T47D (cell line): ENCODE measurements around the gene RPL29.

Experiments
- DNase-seq, 2 experiments: peaks; one replicate each; pipeline versions ENCODE4 v3.0.0 to v3.0.0-alpha.2; 2011 to 2012; ENCODE audit warnings: low read depth in 1 of 2, low spot score in 1 of 2
- JUND ChIP-seq: IDR thresholded peaks from 2 replicates; pipeline ENCODE4 v1.6.1; 2012; ENCODE audit warnings: low read depth
- in situ Hi-C: cut with HindIII; loops from 2 replicates; pipeline ENCODE4 v1.10.0; 2016; ENCODE audit warnings: low sequenced_read_pairs, low pct_unique_long_range_greater_than_20kb

Gene RPL29

DNA sequence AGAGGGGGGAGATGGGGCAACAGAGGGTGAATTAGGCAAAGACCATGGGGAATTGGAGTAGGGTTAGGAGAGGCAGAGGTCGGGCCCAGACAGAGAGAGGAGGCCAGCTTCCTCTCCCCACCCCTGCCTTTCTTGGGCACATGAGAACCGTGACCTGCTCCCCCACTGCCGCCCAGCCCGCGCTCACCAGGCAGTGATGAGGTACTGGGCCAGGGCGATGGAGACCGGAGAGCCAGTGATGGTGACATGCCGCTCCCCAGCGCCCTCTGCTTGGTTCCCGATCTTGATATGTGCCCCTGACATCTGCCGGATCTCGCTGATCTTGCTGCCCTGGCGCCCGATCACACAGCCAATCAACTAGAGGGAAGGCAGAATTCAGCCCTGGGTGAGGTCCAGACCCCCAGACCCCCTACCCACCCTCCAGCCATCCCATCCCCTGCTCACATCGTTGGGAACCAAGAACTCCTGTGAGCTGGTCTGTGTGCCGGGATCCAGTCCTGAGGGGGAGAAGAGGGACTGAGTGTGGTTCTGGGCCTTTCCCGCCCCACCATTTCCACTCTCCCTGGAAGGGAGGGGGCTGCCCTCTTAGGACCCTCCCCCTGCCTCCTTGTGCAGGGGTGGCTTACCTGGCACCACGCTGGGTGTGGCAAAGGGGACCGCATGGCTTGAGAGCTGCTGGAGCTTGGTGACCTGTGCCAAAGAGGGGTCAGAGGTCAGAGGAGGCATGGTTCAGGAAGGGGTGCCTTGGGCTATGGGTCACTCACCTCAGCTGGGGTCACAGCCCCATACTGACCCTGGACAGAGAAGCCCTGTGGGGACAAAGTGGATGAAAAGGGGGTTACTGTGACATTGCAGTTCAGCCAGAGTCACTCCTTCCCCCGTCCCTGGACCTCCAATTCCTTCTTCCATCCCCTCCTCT, 36.8 kb downstream of the RPL29 start:
- in situ Hi-C loops: no loop called here
- TF ChIP-seq JUND: no peak
- no peak for DNase-seq

DNA sequence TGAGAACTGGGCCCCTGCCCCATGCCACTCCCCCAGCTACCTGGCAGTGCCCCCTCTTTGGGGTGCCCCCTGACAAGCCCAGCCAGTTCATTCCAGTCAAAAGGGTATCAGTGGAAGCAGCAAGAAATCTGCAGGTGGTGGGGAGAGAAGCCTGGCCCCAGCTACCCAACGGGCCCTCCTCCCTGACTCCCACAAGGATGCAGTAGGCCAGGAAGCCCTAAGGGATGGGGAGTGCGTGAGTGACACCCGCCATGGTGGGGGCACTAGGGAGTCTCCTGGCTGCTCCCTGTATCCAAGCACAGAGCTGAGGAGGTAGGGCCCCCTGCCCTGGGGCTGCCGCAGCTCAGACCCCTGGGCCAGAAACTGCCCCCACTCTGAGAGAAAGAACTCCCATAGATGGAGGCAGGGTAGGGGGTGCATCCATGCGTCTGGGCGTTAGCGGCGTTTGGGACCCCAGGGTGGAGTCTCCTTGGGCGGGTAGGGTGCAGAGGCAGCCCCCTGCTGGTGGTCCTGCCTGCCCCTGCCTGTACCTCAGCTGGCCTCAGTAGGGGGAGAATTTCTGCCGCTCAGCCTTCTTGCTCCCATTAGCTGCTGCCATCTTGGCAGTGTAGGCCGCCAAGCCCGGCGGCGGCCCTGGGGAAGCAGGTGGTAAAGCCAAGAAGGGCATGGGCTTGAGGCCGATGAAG, 38.0 kb downstream of the RPL29 start:
- in situ Hi-C loops: no loop called here
- TF ChIP-seq JUND: no peak
- DNase-seq: no peak

DNA sequence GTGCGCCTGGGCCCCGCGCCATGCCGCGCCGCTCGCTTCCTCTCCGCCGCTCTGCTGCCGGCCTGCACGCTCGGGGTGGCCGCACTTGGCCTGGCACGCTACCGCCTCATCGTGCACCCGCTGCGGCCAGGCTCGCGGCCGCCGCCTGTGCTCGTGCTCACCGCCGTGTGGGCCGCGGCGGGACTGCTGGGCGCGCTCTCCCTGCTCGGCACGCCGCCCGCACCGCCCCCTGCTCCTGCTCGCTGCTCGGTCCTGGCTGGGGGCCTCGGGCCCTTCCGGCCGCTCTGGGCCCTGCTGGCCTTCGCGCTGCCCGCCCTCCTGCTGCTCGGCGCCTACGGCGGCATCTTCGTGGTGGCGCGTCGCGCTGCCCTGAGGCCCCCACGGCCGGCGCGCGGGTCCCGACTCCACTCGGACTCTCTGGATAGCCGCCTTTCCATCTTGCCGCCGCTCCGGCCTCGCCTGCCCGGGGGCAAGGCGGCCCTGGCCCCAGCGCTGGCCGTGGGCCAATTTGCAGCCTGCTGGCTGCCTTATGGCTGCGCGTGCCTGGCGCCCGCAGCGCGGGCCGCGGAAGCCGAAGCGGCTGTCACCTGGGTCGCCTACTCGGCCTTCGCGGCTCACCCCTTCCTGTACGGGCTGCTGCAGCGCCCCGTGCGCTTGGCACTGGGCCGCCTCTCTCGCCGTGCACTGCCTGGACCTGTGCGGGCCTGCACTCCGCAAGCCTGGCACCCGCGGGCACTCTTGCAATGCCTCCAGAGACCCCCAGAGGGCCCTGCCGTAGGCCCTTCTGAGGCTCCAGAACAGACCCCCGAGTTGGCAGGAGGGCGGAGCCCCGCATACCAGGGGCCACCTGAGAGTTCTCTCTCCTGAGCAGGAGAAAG, 39.6 kb downstream of the RPL29 start:
- no peak for TF ChIP-seq JUND
- in situ Hi-C loops: no loop called here
- DNase-seq: no peak

GRCh38 chr3:51955175-51955892, 40.4 kb downstream of the RPL29 start, which contains the start of gene GPR62:
TSS of gene GPR62 (plus strand) at chr3:51955381. CDS start at chr3:51955653, 272 bp downstream.
- TF ChIP-seq JUND: no peak
- DNase-seq: no peak
- in situ Hi-C loops: no loop called here

- in situ Hi-C loops: no loop called here
Measured at GRCh38 chr3:51954713-51955112, 41.0 kb downstream of the RPL29 start.

DNA sequence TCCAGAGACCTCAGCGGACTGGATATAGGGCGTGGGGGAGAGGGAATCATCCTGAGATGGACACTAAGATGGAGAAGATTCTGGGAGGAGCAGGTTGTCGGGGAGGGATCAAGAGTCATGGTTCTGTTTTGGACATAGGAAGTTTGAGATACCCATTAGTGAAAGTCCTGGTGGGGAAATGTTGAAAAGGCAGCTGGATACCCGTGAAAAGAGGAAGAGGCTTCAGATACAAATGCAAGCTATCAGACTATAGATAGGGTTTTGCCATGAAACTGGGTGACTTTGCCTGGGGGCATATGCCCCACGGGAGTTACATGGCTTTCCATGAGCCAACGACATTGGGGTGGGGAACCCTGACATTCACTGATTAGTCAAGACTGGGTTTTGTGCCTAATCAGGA, 41.6 kb downstream of the RPL29 start:
- in situ Hi-C loops: no loop called here
- DNase-seq: no peak
- no peak for TF ChIP-seq JUND

More at GRCh38 chr3:51954713-51955112, 41.0 kb downstream of the RPL29 start:
- DNase-seq: no peak
- no peak for TF ChIP-seq JUND

- in situ Hi-C loops: no loop called here
- TF ChIP-seq JUND: no peak
- no peak for DNase-seq
Measured at GRCh38 chr3:51953445-51953844, 42.2 kb downstream of the RPL29 start.

DNA sequence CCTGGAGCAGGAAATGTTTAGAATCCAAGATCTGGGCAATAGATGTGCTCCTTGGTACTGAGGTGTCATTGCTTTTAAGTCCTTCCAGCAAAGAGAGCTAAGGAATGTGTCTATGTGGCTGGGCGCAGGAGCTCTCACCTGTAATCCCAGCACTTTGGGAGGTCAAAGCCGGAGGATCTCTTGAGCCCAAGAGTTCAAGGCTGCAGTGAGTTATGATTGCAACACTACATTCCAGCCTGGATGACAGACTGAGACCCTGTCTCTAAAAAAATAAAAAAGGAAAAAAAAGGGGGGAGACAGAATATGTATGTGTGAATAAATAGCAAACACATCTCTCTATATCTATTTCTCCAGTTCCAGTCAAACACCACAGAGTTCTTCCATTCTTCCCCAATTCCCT, 44.8 kb downstream of the RPL29 start:
- in situ Hi-C loops: no loop called here
- no peak for DNase-seq
- TF ChIP-seq JUND: no peak

- DNase-seq: no peak
- in situ Hi-C loops: no loop called here
- no peak for TF ChIP-seq JUND
Measured at GRCh38 chr3:51949121-51949520, 46.6 kb downstream of the RPL29 start.

DNA sequence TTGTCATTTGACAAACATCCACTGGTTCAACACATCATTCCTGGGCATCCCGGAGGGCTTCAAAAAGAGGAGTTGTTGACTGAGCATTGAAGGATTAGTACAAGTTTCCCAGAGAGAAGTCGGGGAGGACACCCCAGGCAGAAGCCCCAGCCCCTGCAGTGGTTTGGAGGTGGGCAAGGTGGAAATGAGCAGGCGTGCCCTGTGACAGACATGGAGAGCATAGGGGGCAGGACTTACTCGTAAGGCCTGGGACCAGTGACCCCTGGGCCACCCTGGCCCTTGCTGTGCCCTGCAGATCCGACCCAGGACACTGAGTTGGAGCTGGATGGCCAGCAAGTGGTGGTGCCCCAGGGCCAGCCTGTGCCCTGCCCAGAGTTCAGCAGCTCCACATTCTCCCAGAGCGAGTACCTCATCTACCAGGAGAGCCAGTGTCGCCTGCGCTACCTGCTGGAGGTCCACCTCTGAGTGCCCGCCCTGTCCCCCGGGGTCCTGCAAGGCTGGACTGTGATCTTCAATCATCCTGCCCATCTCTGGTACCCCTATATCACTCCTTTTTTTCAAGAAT, 47.6 kb downstream of the RPL29 start:
- DNase-seq: no peak
- TF ChIP-seq JUND: no peak
- in situ Hi-C loops: no loop called here

DNA sequence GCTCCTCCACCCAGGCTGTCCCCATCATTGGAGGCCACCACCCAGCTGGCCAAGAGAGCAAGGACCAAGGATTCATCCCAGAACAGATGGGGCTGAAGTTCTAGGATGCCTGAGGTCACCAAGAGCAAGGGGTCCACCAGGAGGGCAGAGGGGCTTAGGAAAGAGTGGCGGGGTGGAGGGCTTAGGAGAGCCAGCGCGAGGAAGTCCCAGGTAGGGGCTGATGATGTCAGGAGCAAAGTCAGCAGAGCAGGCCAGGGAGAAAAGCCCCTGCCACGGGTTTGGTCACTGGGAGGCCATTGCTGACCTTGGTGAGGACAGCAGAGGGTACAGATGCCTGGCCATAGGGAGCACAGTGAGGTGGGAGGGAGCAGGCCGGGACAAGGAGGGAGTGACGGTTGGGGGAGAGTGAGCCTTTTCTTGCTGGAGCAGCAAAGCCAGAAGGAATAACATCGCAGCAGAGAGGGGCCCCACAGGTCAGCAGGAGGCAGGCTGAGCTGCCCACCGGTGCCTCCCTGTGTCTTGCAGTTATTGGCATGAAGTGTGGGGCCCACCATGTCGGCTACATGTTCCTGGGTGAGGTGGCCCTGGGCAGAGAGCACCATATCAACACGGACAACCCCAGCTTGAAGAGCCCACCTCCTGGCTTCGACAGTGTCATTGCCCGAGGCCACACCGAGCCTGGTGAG, 48.3 kb downstream of the RPL29 start:
- in situ Hi-C loops: no loop called here
- no peak for DNase-seq
- no peak for TF ChIP-seq JUND
